K562 (cell line): ENCODE measurements around the gene PTPN1. TPM values are rescaled to one million over a fixed set of nuclear protein-coding genes. Genes with fewer than 3 reads are reported as not detected.

ENCODE experiments used
- ATAC-seq: fragments of 200-7000 bp; cut with Tn5 transposase; 3 replicates; pipeline ENCODE4 v1.9.1; 2020; ENCODE audit warnings: moderate library complexity
- BruUV-seq: library from RNA; stranded (reverse); fragments of 400-500 nt; replicated peaks from 2 replicates; lab custom pipeline; 2021; lab: Mats Ljungman, UMichigan
- CTCF ChIA-PET: fragments of 300-600 bp; formaldehyde crosslinking; extraction: SDS; loops from one replicate; lab custom pipeline; 2021; ENCODE audit warnings: low intra/inter-chr PET ratio; lab: Yijun Ruan, JAX
- POLR2A ChIA-PET: fragments of 300-600, 350-650 bp; sonication (Branson Sonifier 250); formaldehyde crosslinking; extraction: SDS; loops from one replicate; lab custom pipeline; 2021; ENCODE audit warnings: antibody characterized with exemption, inconsistent platforms; lab: Yijun Ruan, JAX
- DNase-seq, 4 experiments: peaks; one replicate each; pipeline versions ENCODE4 v3.0.0 to v3.0.0-alpha.2; 2011 to 2018; ENCODE audit warnings: low spot score in 3 of 4, mixed read lengths in 3 of 4; ENCODE audit errors: extremely low read depth in 1 of 4
- FAIRE-seq: peaks from 2 replicates; lab custom pipeline; 2011; peaks lifted over from hg19 to GRCh38; lab: Jason Lieb, UNC
- H2AFZ ChIP-seq: 2 replicates; pipeline ENCODE4 v1.6.0; 2011; ENCODE audit warnings: low read depth, low read length, control low read depth, inconsistent platforms
- H3K27ac ChIP-seq: fragments of 200-600 bp; 3 replicates; pipeline ENCODE4 v1.8.0; 2011; ENCODE audit warnings: low read depth, mild to moderate bottlenecking, control low read depth, inconsistent platforms, low read length, moderate library complexity, mixed read lengths; ENCODE audit errors: extremely low read depth
- H3K27me3 ChIP-seq, 2 experiments: fragments of 300-600 bp in 1 of 2; 2 replicates in 1 of 2; 3 replicates in 1 of 2; pipeline versions ENCODE4 v1.6.0 to v1.8.0; 2011; ENCODE audit warnings: inconsistent platforms in 2 of 2, low read length in 2 of 2, mild to moderate bottlenecking in 1 of 2, mixed read lengths in 1 of 2, moderate library complexity in 1 of 2; ENCODE audit not compliant: control insufficient read depth in 2 of 2, insufficient read depth in 2 of 2
- H3K36me3 ChIP-seq: fragments of 300-600 bp; 3 replicates; pipeline ENCODE4 v1.8.0; 2011; ENCODE audit warnings: mild to moderate bottlenecking, low read length, inconsistent platforms; ENCODE audit not compliant: control insufficient read depth, insufficient read depth
- H3K4me1 ChIP-seq, 2 experiments: fragments of 200-600 bp in 1 of 2; replicated peaks in 1 of 2; 2 replicates in 1 of 2; 3 replicates in 1 of 2; pipeline versions ENCODE4 v1.5.1 to v1.8.0; 2011; ENCODE audit warnings: inconsistent platforms in 2 of 2, low read length in 2 of 2, mild to moderate bottlenecking in 1 of 2, mixed read lengths in 1 of 2, moderate library complexity in 1 of 2; ENCODE audit not compliant: control insufficient read depth in 2 of 2, insufficient read depth in 2 of 2
- H3K4me2 ChIP-seq: 2 replicates; pipeline ENCODE4 v1.6.1; 2011; ENCODE audit warnings: low read length, control low read depth, inconsistent platforms, mixed read lengths; ENCODE audit not compliant: insufficient read depth
- H3K4me3 ChIP-seq: fragments of 200-600 bp; sonication (generic), shearing (Covaris generic); 2 replicates; pipeline ENCODE4 v1.5.1; 2016; ENCODE audit warnings: control low read depth, inconsistent platforms
- H3K79me2 ChIP-seq: fragments of 200-600 bp; 3 replicates; pipeline ENCODE4 v1.8.0; 2011; ENCODE audit warnings: low read length, inconsistent platforms; ENCODE audit not compliant: control insufficient read depth, insufficient read depth
- H3K9ac ChIP-seq, 2 experiments: 2 replicates each; pipeline versions ENCODE4 v1.6.0 to v1.6.1; 2011; ENCODE audit warnings: low read depth in 2 of 2, low read length in 2 of 2, control low read depth in 1 of 2, inconsistent platforms in 1 of 2, mild to moderate bottlenecking in 1 of 2, mixed read lengths in 1 of 2; ENCODE audit not compliant: insufficient read depth in 1 of 2
- H3K9me1 ChIP-seq: one replicate; pipeline ENCODE4 v1.6.0; 2011; ENCODE audit warnings: inconsistent platforms, mild to moderate bottlenecking, low read length, moderate library complexity; ENCODE audit not compliant: control insufficient read depth, insufficient read depth
- H3K9me3 ChIP-seq: replicated peaks from 2 replicates; pipeline ENCODE4 v1.5.1; 2011; ENCODE audit warnings: low read depth, low read length, inconsistent platforms; ENCODE audit not compliant: control insufficient read depth, insufficient read depth
- H4K20me1 ChIP-seq: replicated peaks from 2 replicates; pipeline ENCODE4 v1.6.1; 2011; ENCODE audit warnings: low read length, inconsistent platforms, mixed read lengths; ENCODE audit not compliant: control insufficient read depth, insufficient read depth
- ETV1 ChIP-seq: fragments of 450-650 bp; conservative IDR thresholded peaks from 2 replicates; pipeline ENCODE4 v1.6.1; 2016; ENCODE audit warnings: missing genetic modification characterization, control low read depth, low read depth, missing compliant biosample characterization
- GATAD2B ChIP-seq: fragments of 450-650 bp; IDR thresholded peaks from 2 replicates; pipeline ENCODE4 v1.6.1; 2017; ENCODE audit warnings: mild to moderate bottlenecking, borderline replicate concordance
- KLF16 ChIP-seq: IDR thresholded peaks from 2 replicates; pipeline ENCODE4 v1.6.1; 2016; ENCODE audit warnings: antibody characterized with exemption
- MAFK ChIP-seq: IDR thresholded peaks from 2 replicates; pipeline ENCODE4 v1.6.1; 2011; ENCODE audit warnings: low read length, improper control_type of control experiment
- NFIC ChIP-seq: fragments of 450-650 bp; IDR thresholded peaks from 2 replicates; pipeline ENCODE4 v1.6.1; 2017; ENCODE audit warnings: mild to moderate bottlenecking, inconsistent platforms
- RBBP5 ChIP-seq: fragments of 200-600 bp; sonication (generic); IDR thresholded peaks from 2 replicates; pipeline ENCODE4 v1.6.1; 2012; ENCODE audit warnings: borderline replicate concordance, mild to moderate bottlenecking, low read length, control low read depth, inconsistent platforms; ENCODE audit not compliant: insufficient read depth, poor library complexity, severe bottlenecking
- SRSF7 ChIP-seq: fragments of 200-400 bp; formaldehyde crosslinking; optimal IDR thresholded peaks from 2 replicates; pipeline ENCODE3; 2017; ENCODE audit warnings: mild to moderate bottlenecking, low read depth, low read length
- ZNF41 ChIP-seq: fragments of 250-450 bp; sonication (Bioruptor Pico); conservative IDR thresholded peaks from 2 replicates; pipeline ENCODE4 v1.4.0; 2020; ENCODE audit warnings: mild to moderate bottlenecking
- ZNF431 ChIP-seq: sonication (generic); formaldehyde crosslinking; IDR thresholded peaks from 2 replicates; pipeline ENCODE4 v1.8.0; 2022; ENCODE audit warnings: mild to moderate bottlenecking, missing genetic modification reagents
- WGBS: fragments of 100-300 bp; shearing (Covaris generic); methylation state at CpG from one replicate; pipeline ENCODE4 v1.1.6; 2016; ENCODE audit warnings: low coverage, mixed read lengths; ENCODE audit not compliant: insufficient coverage; ENCODE audit errors: missing lambda C conversion rate; 5-methylcytosine and 5-hydroxymethylcytosine counted together
- in situ Hi-C: fragments of 300-500 bp; cut with MboI; formaldehyde crosslinking; loops from 4 replicates; pipeline ENCODE4 v1.15.0; 2018; ENCODE audit warnings: inconsistent platforms, mixed read lengths
- intact Hi-C: fragments of 100-400 bp; cut with micrococcal nuclease; formaldehyde crosslinking; loops from 2 replicates; pipeline ENCODE4 v1.14.2; 2022
- polyA plus RNA-seq, 8 experiments: library from polyadenylated mRNA; depleted of rRNA in 4 of 8; stranded (reverse) in 5 of 8; unstranded in 3 of 8; fragments of >200 nt; fragmentation: Nextera tagmentation in 2 of 8; fragmentation: Illumina TruSeq in 1 of 8; extraction: Ambion mirVana in 2 of 8; extraction: Trizol in 1 of 8; gene quantifications; 2 replicates each; pipeline versions ENCODE4 v1.2.1 to v1.2.3, GENCODE V29; 2011 to 2014; ENCODE audit warnings: inconsistent platforms in 1 of 8, missing spikeins in 1 of 8
- total RNA-seq, 7 experiments: library from RNA; depleted of rRNA in 6 of 7; stranded (reverse); fragments of >200 nt in 6 of 7; fragmentation: Illumina TruSeq in 2 of 7; extraction: Trizol in 2 of 7; gene quantifications; 2 replicates each; pipeline versions ENCODE4 v1.2.1 to v1.2.3, GENCODE V29; 2011 to 2021; ENCODE audit warnings: low replicate concordance in 1 of 7
- TF ChIP-seq, protein P1 (sequence below): fragments of 450-650 bp; formaldehyde crosslinking; conservative IDR thresholded peaks from 2 replicates; pipeline ENCODE4 v1.4.0; 2022; ENCODE audit warnings: mild to moderate bottlenecking, missing genetic modification characterization
- TF ChIP-seq, protein P2 (sequence below): fragments of 250-450 bp; sonication (Bioruptor Pico); IDR thresholded peaks from 2 replicates; pipeline ENCODE4 v1.6.1; 2021; ENCODE audit warnings: mild to moderate bottlenecking

The PTPN1 gene
- total and polyA plus RNA-seq, 9 of the 15 experiments (the other 6 are each of a cell fraction or from before 2014, with no cell fraction given), result 11.0 to 85.3 (median 54.0) TPM

DNA sequence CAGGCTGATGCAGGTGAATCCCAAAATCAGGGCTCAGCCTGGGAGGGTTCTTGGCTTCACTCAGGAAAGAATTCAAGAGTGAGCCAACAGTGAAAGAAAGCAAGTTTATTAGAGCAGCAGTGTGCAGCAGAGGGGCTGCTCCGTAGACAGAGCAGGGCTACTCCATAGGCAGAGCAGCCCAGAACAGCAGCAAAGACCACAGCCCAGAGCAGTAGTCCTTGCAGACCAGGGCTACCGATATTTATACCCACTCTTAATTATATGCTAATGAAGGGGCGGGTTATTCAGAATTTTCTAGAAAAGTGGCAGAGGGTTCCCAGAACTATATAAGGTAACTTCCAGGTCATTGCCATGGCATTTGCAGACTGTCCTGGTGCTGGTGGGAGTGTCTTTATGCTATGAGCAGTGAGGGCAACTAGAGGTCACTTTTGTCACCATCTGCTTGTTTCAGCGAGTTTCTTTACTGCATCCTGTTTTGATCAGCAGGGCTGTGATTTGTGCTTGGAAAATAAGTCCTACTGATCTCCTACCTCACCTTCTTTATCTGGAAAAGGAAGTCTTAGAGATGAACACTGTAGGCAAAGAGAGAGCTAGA is 39.8 kb upstream of the PTPN1 start (continued):
- TF ChIP-seq SRSF7, result no peak
- no peak for TF ChIP-seq GATAD2B
- TF ChIP-seq ZNF41 (CRISPR knock-in tag), result no peak
- no peak for TF ChIP-seq KLF16

DNA sequence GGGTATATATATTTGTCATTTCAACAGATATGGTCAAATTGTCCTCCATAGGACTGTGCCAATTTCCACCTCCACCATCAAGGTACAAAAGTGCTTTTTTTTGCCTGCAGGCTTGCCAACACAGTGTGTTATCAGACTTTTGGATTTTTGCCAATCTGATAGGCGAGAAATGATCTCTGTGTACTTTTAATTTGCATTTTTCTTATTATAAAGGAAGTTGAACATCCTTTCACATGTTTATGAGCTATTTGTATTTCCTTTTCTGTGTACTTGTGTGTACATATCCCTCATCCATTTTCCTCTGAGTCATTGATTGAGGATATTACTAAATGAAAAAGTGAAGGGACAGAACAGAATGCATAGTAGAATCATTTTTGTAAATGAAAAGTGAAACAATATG is 39.0 kb upstream of the PTPN1 start:
- 39% methylated on average over 1 of the region's 1 CpG for WGBS
- POLR2A ChIA-PET, result interaction anchor here (0.5 to 1.1 kb wide), 3 partner anchors 9 to 68 kb away, joined by 3 to 4 read pairs (median 4); no protein-coding TSS in a partner anchor
- ATAC-seq, result no peak

More for the DNA sequence above, 39.0 kb upstream of the PTPN1 start:
- BruUV-seq, result no TSS peak
- H3K79me2 ChIP-seq, result no peaks in the 10 kb centered on the region
- CTCF ChIA-PET, result interaction anchor here (0.6 kb wide), 1 partner anchor 103 kb away, joined by 4 read pairs; no protein-coding TSS in a partner anchor
- FAIRE-seq (no peak), DNase-seq (no peak)
- peaks cover 6 to 30% of the 10 kb centered on the region in 2 experiments; a peak in 4 of 5 replicates for H3K4me1 ChIP-seq
- no peaks in the 10 kb centered on the region for H3K9me1 ChIP-seq
- no peak overlapping the region for H3K4me2 ChIP-seq
- H3K4me3 ChIP-seq, result no peak overlapping the region
- H2AFZ ChIP-seq, result no peak overlapping the region
- no peak overlapping the region for H3K9ac ChIP-seq
- H3K27me3 ChIP-seq, result no peaks in the 10 kb centered on the region
- H3K27ac ChIP-seq, result no peak overlapping the region
- H4K20me1 ChIP-seq, result no peaks in the 10 kb centered on the region
- no peaks in the 10 kb centered on the region for H3K9me3 ChIP-seq
- in situ Hi-C loops, result no loop called here
- H3K36me3 ChIP-seq, result no peaks in the 10 kb centered on the region
- intact Hi-C loops, result no loop called here
- TF ChIP-seq, protein P1, sequence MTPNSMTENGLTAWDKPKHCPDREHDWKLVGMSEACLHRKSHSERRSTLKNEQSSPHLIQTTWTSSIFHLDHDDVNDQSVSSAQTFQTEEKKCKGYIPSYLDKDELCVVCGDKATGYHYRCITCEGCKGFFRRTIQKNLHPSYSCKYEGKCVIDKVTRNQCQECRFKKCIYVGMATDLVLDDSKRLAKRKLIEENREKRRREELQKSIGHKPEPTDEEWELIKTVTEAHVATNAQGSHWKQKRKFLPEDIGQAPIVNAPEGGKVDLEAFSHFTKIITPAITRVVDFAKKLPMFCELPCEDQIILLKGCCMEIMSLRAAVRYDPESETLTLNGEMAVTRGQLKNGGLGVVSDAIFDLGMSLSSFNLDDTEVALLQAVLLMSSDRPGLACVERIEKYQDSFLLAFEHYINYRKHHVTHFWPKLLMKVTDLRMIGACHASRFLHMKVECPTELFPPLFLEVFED (CRISPR knock-in tag), result no peak
- TF ChIP-seq RBBP5 (no peak), ETV1 (tag) (no peak), NFIC (peak; percentile 86), ZNF431 (no peak), MAFK (no peak)
- TF ChIP-seq, protein P2, sequence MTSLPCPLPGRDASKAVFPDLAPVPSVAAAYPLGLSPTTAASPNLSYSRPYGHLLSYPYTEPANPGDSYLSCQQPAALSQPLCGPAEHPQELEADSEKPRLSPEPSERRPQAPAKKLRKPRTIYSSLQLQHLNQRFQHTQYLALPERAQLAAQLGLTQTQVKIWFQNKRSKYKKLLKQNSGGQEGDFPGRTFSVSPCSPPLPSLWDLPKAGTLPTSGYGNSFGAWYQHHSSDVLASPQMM (CRISPR knock-in tag), result no peak
